Thyroid gland (tissue), 4 donors: ENCODE results near the gene ATG13. TPM values are rescaled to one million over a fixed set of nuclear protein-coding genes. Genes with fewer than 3 reads are reported as not detected.
A peak's percentile ranks its signal among the peaks of the same experiment; 100 is the strongest.

Experiments used
- DNase-seq, 2 donors: peaks; one replicate each; pipeline ENCODE4 v3.0.0-alpha.2; 2019
- H3K27ac ChIP-seq, 3 donors: fragments of 200-600 bp; sonication (generic); 1 replicate in 2 of 3; 2 replicates in 1 of 3; pipeline ENCODE4 v1.5.1; 2016 to 2019; ENCODE audit warnings: mild to moderate bottlenecking in 1 of 3, moderate library complexity in 1 of 3
- H3K27me3 ChIP-seq: fragments of 200-600 bp; sonication (generic); one replicate; pipeline ENCODE4 v1.5.1; 2019
- H3K36me3 ChIP-seq, 2 donors: fragments of 200-600 bp; sonication (generic); one replicate each; pipeline ENCODE4 v1.5.1; 2016 to 2019
- H3K4me1 ChIP-seq, 2 donors: fragments of 200-600 bp; sonication (generic); one replicate each; pipeline ENCODE4 v1.5.1; 2017 to 2019
- H3K4me3 ChIP-seq, 3 donors: fragments of 200-600 bp; sonication (generic); replicated peaks in 1 of 3; 1 replicate in 2 of 3; 2 replicates in 1 of 3; pipeline ENCODE4 v1.5.1; 2016; ENCODE audit warnings: mild to moderate bottlenecking in 1 of 3
- H3K9me3 ChIP-seq: fragments of 200-600 bp; sonication (generic); one replicate; pipeline ENCODE4 v1.5.1; 2017
- CTCF ChIP-seq, 6 experiments: fragments of 200-600 bp in 3 of 6; fragments of 450-650 bp in 3 of 6; sonication (generic) in 3 of 6; IDR thresholded peaks; one replicate each; pipeline ENCODE4 v1.5.1; 2016 to 2019; ENCODE audit warnings: antibody characterized with exemption in 6 of 6, mild to moderate bottlenecking in 2 of 6, inconsistent platforms in 1 of 6, moderate library complexity in 1 of 6
- POLR2A ChIP-seq, 2 donors: fragments of 450-650 bp; IDR thresholded peaks; one replicate each; pipeline ENCODE4 v1.6.1; 2017; ENCODE audit warnings: antibody characterized with exemption in 2 of 2, mild to moderate bottlenecking in 2 of 2, moderate library complexity in 1 of 2
- WGBS, 2 donors: methylation state at CpG; one replicate each; pipeline ENCODE4 v1.1.5; 2017; 5-methylcytosine and 5-hydroxymethylcytosine counted together
- intact Hi-C: fragments of 100-400 bp; cut with DNase I; formaldehyde crosslinking; loops from one replicate; pipeline ENCODE4 v1.15.1; 2023
- total RNA-seq, 4 donors: library from RNA; depleted of rRNA; stranded (reverse); fragments of >200 nt; gene quantifications; one replicate each; pipeline ENCODE4 v1.2.3, GENCODE V29; 2016

ATG13 gene
- total RNA-seq, 4 donors from 2014 or later, result 85.7 to 148 (median 113) TPM

DNA sequence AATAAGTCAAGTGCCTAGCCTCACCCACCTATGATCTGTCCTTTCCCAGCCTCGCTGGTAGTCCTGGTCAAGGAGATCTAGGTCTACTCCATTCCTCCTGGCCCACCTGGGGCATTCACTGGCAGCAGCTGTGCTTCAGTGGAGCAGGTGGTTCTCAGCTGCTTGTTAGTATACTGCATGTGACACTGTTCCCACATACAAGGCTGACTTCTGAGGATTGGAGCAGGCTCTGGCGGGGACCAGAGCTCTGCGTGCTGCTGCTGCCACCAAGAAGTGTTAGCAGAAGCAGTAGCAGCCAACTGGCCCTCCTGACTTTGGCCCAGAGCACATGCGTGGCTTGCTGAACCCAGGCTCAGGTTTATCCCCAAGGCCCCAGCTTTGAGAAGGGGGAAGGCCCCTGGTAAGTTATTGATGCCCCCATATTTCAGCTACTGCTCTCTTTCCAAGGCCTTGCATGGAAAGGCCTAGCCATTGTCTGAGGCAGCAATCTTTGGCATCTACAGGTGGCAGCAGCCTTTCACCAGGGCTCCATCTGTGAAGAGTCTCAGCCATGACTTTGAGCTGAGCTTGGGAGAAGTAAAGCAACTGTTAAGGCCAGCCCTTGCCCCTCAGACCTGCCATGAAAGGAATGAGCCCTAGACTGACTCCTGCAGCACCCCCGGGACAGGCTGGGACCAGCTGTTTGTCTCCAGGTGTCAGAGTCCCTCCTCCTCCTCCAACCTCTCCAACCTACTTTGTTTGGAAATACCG lies 56.5 kb downstream of the ATG13 start:
- TF ChIP-seq CTCF (IDR thresholded peaks at IDR 0.05) (no peak), POLR2A (IDR thresholded peaks at IDR 0.05) (no peak)
- Histone ChIP-seq H3K9me3 (no peaks in the 10 kb centered on the region), H3K4me1 (peaks cover 32 to 52% of the 10 kb centered on the region in 2 donors), H3K36me3 (peaks cover 42 to 43% of the 10 kb centered on the region in 2 donors), H3K4me3 (no peak overlapping the region), H3K27me3 (no peaks in the 10 kb centered on the region), H3K27ac (peak overlapping the region; percentile 81 to 89 (median 84))
- peak in 1 of 2 donors; percentile 41 for DNase-seq
- intact Hi-C loops, result no loop called here
- whole genome bisulfite sequencing, 2 donors, result 70 to 83% methylated on average over 3 to 6 of the region's 6 CpGs

DNA sequence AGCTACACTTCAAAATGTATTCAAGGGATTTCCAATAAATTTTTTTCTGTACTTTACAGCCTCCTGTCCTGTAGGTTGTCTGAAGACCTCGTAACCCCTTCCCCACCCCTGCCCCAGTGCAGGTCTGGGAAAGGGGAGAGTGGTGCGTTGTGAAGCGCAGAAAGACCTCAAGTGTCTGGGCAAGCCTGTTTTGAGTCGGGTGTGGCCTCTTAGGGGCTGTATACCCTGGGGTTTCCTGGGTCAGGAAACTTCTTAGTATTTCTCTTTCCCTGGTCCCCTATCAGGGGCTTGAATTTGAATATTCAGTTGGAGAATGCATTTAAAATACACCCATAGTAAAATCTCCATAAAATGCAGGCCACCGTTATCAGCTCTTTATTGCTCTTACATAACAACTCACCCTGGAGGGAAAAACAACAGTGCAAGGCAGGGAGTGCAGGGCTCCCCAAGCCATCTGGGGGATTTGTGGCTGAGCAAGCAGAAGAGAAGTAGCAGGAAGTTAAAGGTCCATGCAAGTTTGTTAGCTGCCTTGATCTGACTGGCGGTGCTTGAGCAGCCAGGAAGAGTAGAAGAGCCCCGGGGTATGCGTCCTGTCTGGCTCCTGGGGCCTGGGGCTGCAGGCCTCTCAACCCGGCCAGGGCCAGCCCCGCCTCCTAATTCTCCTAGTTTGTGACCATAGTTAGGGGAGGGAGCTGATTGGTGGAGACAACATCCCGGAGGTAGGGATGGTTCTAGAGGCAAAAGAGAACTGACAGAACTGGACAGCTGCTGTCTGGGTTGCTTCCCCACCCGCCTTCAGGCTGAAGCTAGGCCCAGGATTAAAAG lies 57.3 kb downstream of the ATG13 start:
- TF ChIP-seq POLR2A (IDR thresholded peaks at IDR 0.05), result no peak
- no peak for TF ChIP-seq CTCF (IDR thresholded peaks at IDR 0.05)
- WGBS, 2 donors, result 36 to 45% methylated on average over 12 of the region's 12 CpGs
- Histone ChIP-seq H3K4me1 (peaks cover 32 to 52% of the 10 kb centered on the region in 2 donors), H3K36me3 (peaks cover 43 to 45% of the 10 kb centered on the region in 2 donors), H3K9me3 (no peaks in the 10 kb centered on the region), H3K27me3 (no peaks in the 10 kb centered on the region), H3K4me3 (no peak overlapping the region), H3K27ac (peak overlapping the region; percentile 81 to 89 (median 84))
- intact Hi-C loops, result no loop called here
- peak; percentile 36 to 41 for DNase-seq

DNA sequence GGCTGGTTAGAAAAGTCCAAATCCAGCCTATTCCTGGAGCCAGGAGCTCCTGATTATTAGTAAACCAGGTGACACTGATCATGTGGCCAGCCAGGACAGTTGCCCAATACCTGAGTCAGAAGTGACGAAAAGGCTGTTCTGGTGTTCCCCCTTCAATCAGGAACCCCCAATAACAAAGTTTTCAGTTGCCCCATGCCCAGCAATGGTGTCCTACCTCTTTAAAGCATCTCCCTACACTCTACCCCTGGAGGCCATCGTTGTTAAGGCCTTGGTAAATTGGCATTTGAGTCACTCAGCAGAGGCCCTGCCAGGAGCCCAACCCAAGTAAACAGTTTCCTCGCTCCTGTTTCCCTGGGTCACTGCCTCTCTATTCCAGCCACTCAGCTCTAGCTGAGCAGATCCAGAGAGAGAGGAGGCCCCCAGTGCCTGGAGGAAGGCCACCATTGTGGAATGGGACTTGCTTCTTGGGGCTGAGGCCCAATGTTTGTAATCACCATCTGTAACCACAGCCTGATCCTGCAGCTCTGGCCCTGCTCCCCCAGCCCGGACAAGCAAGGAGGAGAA lies 58.0 kb downstream of the ATG13 start:
- WGBS, 2 donors, result 37 to 42% methylated on average over 3 to 4 of the region's 4 CpGs
- H3K27ac ChIP-seq, result peak overlapping the region; percentile 81 to 89 (median 84)
- intact Hi-C loops, result no loop called here
- H3K4me3 ChIP-seq, result no peak overlapping the region
- H3K36me3 ChIP-seq, result peaks cover 45 to 51% of the 10 kb centered on the region in 2 donors
- TF ChIP-seq CTCF (IDR thresholded peaks at IDR 0.05), result peak in 1 of 6 experiments; percentile 25
- no peak for TF ChIP-seq POLR2A (IDR thresholded peaks at IDR 0.05)
- peak; percentile 65 to 76 for DNase-seq
- H3K27me3 ChIP-seq, result no peaks in the 10 kb centered on the region
- no peaks in the 10 kb centered on the region for H3K9me3 ChIP-seq
- peaks cover 32 to 52% of the 10 kb centered on the region in 2 donors for H3K4me1 ChIP-seq

- no peaks in the 10 kb centered on the region for H3K27me3 ChIP-seq
- H3K9me3 ChIP-seq, result no peaks in the 10 kb centered on the region
- H3K4me3 ChIP-seq, result no peak overlapping the region
- intact Hi-C loops, result no loop called here
- DNase-seq, result no peak
- peaks cover 51 to 54% of the 10 kb centered on the region in 2 donors for H3K36me3 ChIP-seq
- H3K27ac ChIP-seq, result peak overlapping the region; percentile 81 to 89 (median 84)
- TF ChIP-seq POLR2A (IDR thresholded peaks at IDR 0.05) (no peak), CTCF (IDR thresholded peaks at IDR 0.05) (no peak)
- peaks cover 32 to 52% of the 10 kb centered on the region in 2 donors for H3K4me1 ChIP-seq
- WGBS, 2 donors, result 68 to 73% methylated on average over 7 of the region's 7 CpGs
Observed at GRCh38 chr11:46675949-46676348, 58.6 kb downstream of the ATG13 start.
